WTC11 (cell line): Measurements from ENCODE around the gene NPPA. TPM values are rescaled to one million over a fixed set of nuclear protein-coding genes. Genes with fewer than 3 reads are reported as not detected.

ENCODE experiments used
- ATAC-seq: fragments of 200-7000 bp; cut with Tn5 transposase; 2 replicates; pipeline ENCODE4 v1.10.0; 2021; ENCODE audit warnings: mild to moderate bottlenecking, moderate library complexity
- CTCF ChIA-PET: fragments of 300-600 bp; sonication (Branson Sonifier 250); formaldehyde crosslinking; loops from one replicate; lab custom pipeline; 2021; ENCODE audit warnings: antibody characterized with exemption; lab: Charles Lee
- POLR2A ChIA-PET: fragments of 350-600 bp; sonication (Branson Sonifier 250); formaldehyde crosslinking; loops from one replicate; lab custom pipeline; 2021; ENCODE audit warnings: antibody characterized with exemption; lab: Charles Lee
- DNase-seq: peaks from one replicate; pipeline ENCODE4 v3.0.0; 2021; ENCODE audit warnings: low spot score
- H3K27ac Mint-ChIP-seq: 2 replicates; pipeline ENCODE4 v1.8.0; 2021; ENCODE audit warnings: mixed read lengths
- H3K27me3 Mint-ChIP-seq: 2 replicates; pipeline ENCODE4 v1.8.0; 2021; ENCODE audit warnings: low read depth, mild to moderate bottlenecking, moderate library complexity, mixed read lengths
- H3K36me3 Mint-ChIP-seq: 2 replicates; pipeline ENCODE4 v1.8.0; 2021; ENCODE audit warnings: mixed read lengths
- H3K4me1 Mint-ChIP-seq: 2 replicates; pipeline ENCODE4 v1.8.0; 2022; ENCODE audit warnings: mixed read lengths
- H3K4me3 Mint-ChIP-seq: 2 replicates; pipeline ENCODE4 v1.8.0; 2021; ENCODE audit warnings: mild to moderate bottlenecking, moderate library complexity, mixed read lengths
- H3K9me3 Mint-ChIP-seq: 2 replicates; pipeline ENCODE4 v1.8.0; 2021; ENCODE audit warnings: mixed read lengths
- ATF2 ChIP-seq: sonication (generic); formaldehyde crosslinking; IDR thresholded peaks from 2 replicates; pipeline ENCODE4 v1.8.1; 2022; ENCODE audit warnings: low read depth, missing genetic modification reagents, borderline replicate concordance
- CDX4 ChIP-seq: fragments of 250-450 bp; sonication (Bioruptor Pico); IDR thresholded peaks from 2 replicates; pipeline ENCODE4 v1.9.0; 2021; ENCODE audit warnings: moderate library complexity, mild to moderate bottlenecking, inconsistent platforms, borderline replicate concordance
- E2F1 ChIP-seq: sonication (generic); formaldehyde crosslinking; IDR thresholded peaks from 2 replicates; pipeline ENCODE4 v1.8.0; 2022; ENCODE audit warnings: mild to moderate bottlenecking, missing genetic modification reagents
- E2F4 ChIP-seq: sonication (generic); formaldehyde crosslinking; IDR thresholded peaks from 2 replicates; pipeline ENCODE4 v1.8.1; 2022; ENCODE audit warnings: low read depth, mild to moderate bottlenecking, moderate library complexity, missing genetic modification reagents, borderline replicate concordance
- ELF4 ChIP-seq: sonication (generic); formaldehyde crosslinking; IDR thresholded peaks from 2 replicates; pipeline ENCODE4 v1.8.1; 2022; ENCODE audit warnings: low read depth, mild to moderate bottlenecking, moderate library complexity, missing genetic modification reagents
- FOXJ3 ChIP-seq: sonication (generic); formaldehyde crosslinking; IDR thresholded peaks from 2 replicates; pipeline ENCODE4 v1.9.0; 2021; ENCODE audit warnings: missing genetic modification reagents, mild to moderate bottlenecking, borderline replicate concordance
- HMGA2 ChIP-seq: fragments of 250-450 bp; sonication (Bioruptor Pico); IDR thresholded peaks from 2 replicates; pipeline ENCODE4 v1.4.0; 2021; ENCODE audit warnings: mild to moderate bottlenecking, moderate library complexity
- JAZF1 ChIP-seq: fragments of 250-450 bp; sonication (Bioruptor Pico); IDR thresholded peaks from 2 replicates; pipeline ENCODE4 v1.9.0; 2021; ENCODE audit warnings: moderate library complexity, mild to moderate bottlenecking, inconsistent platforms
- JUN ChIP-seq: sonication (generic); formaldehyde crosslinking; IDR thresholded peaks from 2 replicates; pipeline ENCODE4 v1.8.0; 2023; ENCODE audit warnings: mild to moderate bottlenecking, missing genetic modification reagents
- MXD4 ChIP-seq: fragments of 250-450 bp; sonication (Bioruptor Pico); IDR thresholded peaks from 2 replicates; pipeline ENCODE4 v1.8.0; 2021; ENCODE audit warnings: mild to moderate bottlenecking, moderate library complexity, borderline replicate concordance
- MYBL2 ChIP-seq: sonication (generic); formaldehyde crosslinking; IDR thresholded peaks from 2 replicates; pipeline ENCODE4 v1.8.1; 2023; ENCODE audit warnings: mild to moderate bottlenecking, moderate library complexity, missing genetic modification reagents
- NR2C2 ChIP-seq: sonication (generic); formaldehyde crosslinking; IDR thresholded peaks from 2 replicates; pipeline ENCODE4 v1.8.0; 2022; ENCODE audit warnings: mild to moderate bottlenecking, missing genetic modification reagents
- SMAD3 ChIP-seq: sonication (generic); formaldehyde crosslinking; IDR thresholded peaks from 2 replicates; pipeline ENCODE4 v1.8.0; 2022; ENCODE audit warnings: missing genetic modification reagents, mild to moderate bottlenecking, borderline replicate concordance
- SP1 ChIP-seq: sonication (generic); formaldehyde crosslinking; conservative IDR thresholded peaks from 2 replicates; pipeline ENCODE4 v1.8.1; 2022; ENCODE audit warnings: missing genetic modification reagents
- STAT6 ChIP-seq: sonication (generic); formaldehyde crosslinking; conservative IDR thresholded peaks from 2 replicates; pipeline ENCODE4 v1.8.1; 2023; ENCODE audit warnings: mild to moderate bottlenecking, low read depth, missing genetic modification reagents, moderate library complexity
- ZNF121 ChIP-seq: sonication (generic); formaldehyde crosslinking; IDR thresholded peaks from 2 replicates; pipeline ENCODE4 v1.8.0; 2023; ENCODE audit warnings: missing genetic modification reagents
- ZNF263 ChIP-seq: sonication (generic); formaldehyde crosslinking; IDR thresholded peaks from 2 replicates; pipeline ENCODE4 v1.8.1; 2022; ENCODE audit warnings: low read depth, mild to moderate bottlenecking, moderate library complexity, missing genetic modification reagents
- ZNF317 ChIP-seq: sonication (generic); formaldehyde crosslinking; IDR thresholded peaks from 2 replicates; pipeline ENCODE4 v1.8.1; 2023; ENCODE audit warnings: low read depth, mild to moderate bottlenecking, moderate library complexity, missing genetic modification reagents, borderline replicate concordance
- ZNF512 ChIP-seq: sonication (generic); formaldehyde crosslinking; IDR thresholded peaks from 2 replicates; pipeline ENCODE4 v1.8.1; 2022; ENCODE audit warnings: missing genetic modification reagents, borderline replicate concordance
- total RNA-seq: library from RNA; stranded (reverse); gene quantifications from 3 replicates; pipeline ENCODE4 v1.2.3, GENCODE V29; 2021

Gene NPPA
- total RNA-seq, 1 experiment from 2014 or later: not detected

- no peak for TF ChIP-seq E2F1 (CRISPR knock-in tag)
- no peak for TF ChIP-seq SMAD3
- no peak for TF ChIP-seq MYBL2 (CRISPR knock-in tag)
- no peak for TF ChIP-seq ZNF263 (CRISPR knock-in tag)
- no peak for TF ChIP-seq JAZF1 (CRISPR knock-in tag)
- no peak for TF ChIP-seq HMGA2
- no peak for TF ChIP-seq JUN (CRISPR knock-in tag)
- no peak for TF ChIP-seq ELF4 (CRISPR knock-in tag)
- no peak for TF ChIP-seq STAT6 (CRISPR knock-in tag)
- no peak for TF ChIP-seq ZNF317 (CRISPR knock-in tag)
- no peak for TF ChIP-seq NR2C2 (CRISPR knock-in tag)
- no peak for TF ChIP-seq ZNF121 (CRISPR knock-in tag)
- peaks cover 8% of the 10 kb centered on the region for H3K4me1 Mint-ChIP-seq
- H3K27me3 Mint-ChIP-seq: no peaks in the 10 kb centered on the region
- H3K4me3 Mint-ChIP-seq: no peak overlapping the region
- H3K27ac Mint-ChIP-seq: no peak overlapping the region
- peaks cover 11% of the 10 kb centered on the region for H3K9me3 Mint-ChIP-seq
- ChIA-PET POLR2A (interaction anchor here (0.8 kb wide), 1 partner anchor 29 kb away, joined by 4 read pairs; no protein-coding TSS in a partner anchor), CTCF (interaction anchor here (0.7 to 2.1 kb wide), 6 partner anchors 10 to 87 kb away, joined by 3 to 6 read pairs (median 4); partner anchors contain the start of gene NPPB)
- DNase-seq (no peak), ATAC-seq (no peak)
- no peaks in the 10 kb centered on the region for H3K36me3 Mint-ChIP-seq
These were observed 32.6 kb upstream of the NPPA start for GRCh38 chr1:11880181-11880575.

- CTCF ChIA-PET: interaction anchor here (0.7 to 2.1 kb wide), 7 partner anchors 9 to 88 kb away, joined by 3 to 6 read pairs (median 4); partner anchors contain the start of gene NPPB
These were observed 32.0 kb upstream of the NPPA start for GRCh38 chr1:11879311-11880180.

More at GRCh38 chr1:11879311-11880180, 32.0 kb upstream of the NPPA start:
- no peak for ATAC-seq
- Mint-ChIP-seq H3K27ac (no peak overlapping the region), H3K4me3 (no peak overlapping the region), H3K9me3 (peaks cover 11% of the 10 kb centered on the region), H3K36me3 (no peaks in the 10 kb centered on the region), H3K4me1 (peaks cover 8% of the 10 kb centered on the region), H3K27me3 (no peaks in the 10 kb centered on the region)
- DNase-seq: no peak
- TF ChIP-seq SP1 (CRISPR knock-in tag): no peak
- TF ChIP-seq MXD4 (CRISPR knock-in tag): no peak
- TF ChIP-seq CDX4 (CRISPR knock-in tag): no peak
- no peak for TF ChIP-seq ZNF512 (CRISPR knock-in tag)
- no peak for TF ChIP-seq ATF2 (CRISPR knock-in tag)
- TF ChIP-seq ZNF121 (CRISPR knock-in tag): no peak
- TF ChIP-seq FOXJ3 (CRISPR knock-in tag): no peak
- no peak for TF ChIP-seq STAT6 (CRISPR knock-in tag)
- no peak for TF ChIP-seq E2F4
- POLR2A ChIA-PET: interaction anchor here (0.8 kb wide), 1 partner anchor 29 kb away, joined by 4 read pairs; no protein-coding TSS in a partner anchor
